Measurements from ENCODE around the gene ZBED3. TPM values are rescaled to one million over a fixed set of nuclear protein-coding genes. Genes with fewer than 3 reads are reported as not detected.

Gene ZBED3
- polyA plus RNA-seq, 1 donor from 2014 or later: 0.56 TPM

GRCh38 chr5:77103457-77103856, 16.4 kb upstream of the ZBED3 start:
- TF ChIP-seq MXI1 (conservative IDR thresholded peaks at IDR 0.05; ENCODE audit: poor library complexity, severe bottlenecking) (no peak), RAD21 (conservative IDR thresholded peaks at IDR 0.05) (no peak), TAF1 (IDR thresholded peaks at IDR 0.05; ENCODE audit: low read depth) (no peak), REST (IDR thresholded peaks at IDR 0.05; ENCODE audit: borderline replicate concordance) (no peak), EZH2 (IDR thresholded peaks at IDR 0.05; ENCODE audit: borderline replicate concordance, insufficient read depth, low read length, poor library complexity, severe bottlenecking) (no peak), EP300 (conservative IDR thresholded peaks at IDR 0.05; ENCODE audit: poor library complexity, severe bottlenecking) (no peak), SMC3 (conservative IDR thresholded peaks at IDR 0.05; ENCODE audit: poor library complexity) (no peak), CTCF (IDR thresholded peaks at IDR 0.05; ENCODE audit: poor library complexity, severe bottlenecking) (no peak), POLR2AphosphoS5 (IDR thresholded peaks at IDR 0.05) (no peak)
- H3K9me2 ChIP-seq (ENCODE audit: insufficient read depth, low read length): no peaks in the 10 kb centered on the region
- no peak overlapping the region for H3K4me3 ChIP-seq (ENCODE audit: low read length)
- no peak overlapping the region for H3K9ac ChIP-seq (ENCODE audit: low read length)
- H3K27me3 ChIP-seq (ENCODE audit: insufficient read depth, low read depth, low read length): no peaks in the 10 kb centered on the region
- no peak overlapping the region for H3K4me2 ChIP-seq (ENCODE audit: low read length)
- H3F3A ChIP-seq (ENCODE audit: insufficient read depth, low read length, poor library complexity, severe bottlenecking): no peaks in the 10 kb centered on the region
- no peaks in the 10 kb centered on the region for H4K20me1 ChIP-seq (ENCODE audit: insufficient read depth)
- H3K9me3 ChIP-seq (ENCODE audit: low read length): no peaks in the 10 kb centered on the region
- H3K27ac ChIP-seq (ENCODE audit: low read length): no peak overlapping the region
- no peaks in the 10 kb centered on the region for H3K79me2 ChIP-seq (replicated peaks; ENCODE audit: insufficient read depth, low read length)
- H3K36me3 ChIP-seq (ENCODE audit: insufficient read depth, low read length): no peaks in the 10 kb centered on the region
- no peak overlapping the region for H2AFZ ChIP-seq (ENCODE audit: low read depth, low read length)

GRCh38 chr5:77102549-77102948, 15.5 kb upstream of the ZBED3 start:
- Histone ChIP-seq H3K9me2 (ENCODE audit: insufficient read depth, low read length) (no peaks in the 10 kb centered on the region), H3K27ac (ENCODE audit: low read length) (no peak overlapping the region), H3K9me3 (ENCODE audit: low read length) (no peaks in the 10 kb centered on the region), H2AFZ (ENCODE audit: low read depth, low read length) (no peak overlapping the region), H3K27me3 (ENCODE audit: insufficient read depth, low read depth, low read length) (no peaks in the 10 kb centered on the region), H3K36me3 (ENCODE audit: insufficient read depth, low read length) (no peaks in the 10 kb centered on the region), H3K9ac (ENCODE audit: low read length) (no peak overlapping the region), H3K4me2 (ENCODE audit: low read length) (no peak overlapping the region), H4K20me1 (ENCODE audit: insufficient read depth) (no peaks in the 10 kb centered on the region), H3K4me3 (ENCODE audit: low read length) (no peak overlapping the region), H3K79me2 (replicated peaks; ENCODE audit: insufficient read depth, low read length) (no peaks in the 10 kb centered on the region), H3F3A (ENCODE audit: insufficient read depth, low read length, poor library complexity, severe bottlenecking) (no peaks in the 10 kb centered on the region)
- TF ChIP-seq RAD21 (conservative IDR thresholded peaks at IDR 0.05): no peak
- TF ChIP-seq POLR2AphosphoS5 (IDR thresholded peaks at IDR 0.05): no peak
- TF ChIP-seq SMC3 (conservative IDR thresholded peaks at IDR 0.05; ENCODE audit: poor library complexity): no peak
- TF ChIP-seq CTCF (IDR thresholded peaks at IDR 0.05; ENCODE audit: poor library complexity, severe bottlenecking): no peak
- TF ChIP-seq REST (IDR thresholded peaks at IDR 0.05; ENCODE audit: borderline replicate concordance): no peak
- no peak for TF ChIP-seq EZH2 (IDR thresholded peaks at IDR 0.05; ENCODE audit: borderline replicate concordance, insufficient read depth, low read length, poor library complexity, severe bottlenecking)
- TF ChIP-seq TAF1 (IDR thresholded peaks at IDR 0.05; ENCODE audit: low read depth): no peak
- no peak for TF ChIP-seq MXI1 (conservative IDR thresholded peaks at IDR 0.05; ENCODE audit: poor library complexity, severe bottlenecking)
- TF ChIP-seq EP300 (conservative IDR thresholded peaks at IDR 0.05; ENCODE audit: poor library complexity, severe bottlenecking): no peak
